Fibroblast of skin of left quadriceps (primary cell): Measurements from ENCODE around the gene HYAL1.
"Not testable (repeated sequence)": the region's sequence is repeated elsewhere in the genome, so short reads cannot be mapped to it uniquely, and the experiment has no call there.

Source experiments
- DNase-seq, 2 experiments: peaks; one replicate each; pipeline ENCODE4 v3.0.0-alpha.2; 2013; ENCODE audit warnings: low read depth in 2 of 2

The HYAL1 gene

GRCh38 chr3:50272911-50273688 lies 30.3 kb downstream of the HYAL1 start:
- DNase-seq: peak in 1 of 2 experiments; percentile 27

GRCh38 chr3:50272538-50272910 lies 30.9 kb downstream of the HYAL1 start:
- not testable (repeated sequence) for DNase-seq

- DNase-seq: no peak
Measured at GRCh38 chr3:50271314-50271936, 31.9 kb downstream of the HYAL1 start.

GRCh38 chr3:50270422-50271224 lies 32.8 kb downstream of the HYAL1 start:
- no peak for DNase-seq

GRCh38 chr3:50269977-50270413 lies 33.4 kb downstream of the HYAL1 start:
- DNase-seq: no peak

GRCh38 chr3:50269460-50269859 lies 33.9 kb downstream of the HYAL1 start:
- no peak for DNase-seq

GRCh38 chr3:50268703-50269451 lies 34.5 kb downstream of the HYAL1 start, which contains the start of gene SEMA3B:
Gene SEMA3B (plus strand): TSS chr3:50269147. CDS start chr3:50269241, 94 bp downstream.
- no peak for DNase-seq

- no peak for DNase-seq
Measured at GRCh38 chr3:50268276-50268675, 35.1 kb downstream of the HYAL1 start.

GRCh38 chr3:50267280-50267913 lies 36.0 kb downstream of the HYAL1 start:
- no peak for DNase-seq

GRCh38 chr3:50266836-50267235 lies 36.5 kb downstream of the HYAL1 start:
- no peak for DNase-seq

- DNase-seq: no peak
Measured at GRCh38 chr3:50266017-50266416, 37.4 kb downstream of the HYAL1 start.

- DNase-seq: no peak
Measured at GRCh38 chr3:50265571-50265970, 37.8 kb downstream of the HYAL1 start.

- DNase-seq: no peak
Measured at GRCh38 chr3:50264964-50265485, 38.3 kb downstream of the HYAL1 start.

GRCh38 chr3:50264383-50264963 lies 38.9 kb downstream of the HYAL1 start:
- DNase-seq: peak; percentile 96

- DNase-seq: no peak
Measured at GRCh38 chr3:50263478-50264382, 39.6 kb downstream of the HYAL1 start.

GRCh38 chr3:50262778-50263177 lies 40.6 kb downstream of the HYAL1 start:
- DNase-seq: no peak

GRCh38 chr3:50262200-50262599 lies 41.2 kb downstream of the HYAL1 start:
- not testable (repeated sequence) for DNase-seq

GRCh38 chr3:50261505-50261904 lies 41.9 kb downstream of the HYAL1 start:
- no peak for DNase-seq

GRCh38 chr3:50260942-50261441 lies 42.4 kb downstream of the HYAL1 start:
- no peak for DNase-seq
